GM12891 (cell line): Measurements from ENCODE around the gene IZUMO4.

ENCODE experiments used
- POLR2A ChIP-seq: IDR thresholded peaks from 2 replicates; pipeline ENCODE4 v1.6.1; 2011; ENCODE audit warnings: low read depth, low read length, control low read depth
- POLR2AphosphoS5 ChIP-seq: IDR thresholded peaks from 2 replicates; pipeline ENCODE4 v1.6.1; 2011; ENCODE audit warnings: low read depth, low read length, control low read depth

- TF ChIP-seq POLR2A = peak; percentile 6; the same call in 1 of the 2 replicates
- TF ChIP-seq POLR2AphosphoS5 = no peak
These were observed 16.3 kb upstream of the IZUMO4 start for GRCh38 chr19:2080336-2080988.
